Stimulated activated CD8-positive, alpha-beta memory T cell treated with anti-CD3 and anti-CD28 coated beads, Interleukin-7, amount 100 ng/mL, for 4 hours (primary cell): ENCODE measurements around the gene DAPK2.

ENCODE experiments used
- DNase-seq, 2 donors: peaks; one replicate each; pipeline ENCODE4 v3.0.0-alpha.2; 2020; ENCODE audit warnings: low read depth in 2 of 2

The DAPK2 gene

DNA sequence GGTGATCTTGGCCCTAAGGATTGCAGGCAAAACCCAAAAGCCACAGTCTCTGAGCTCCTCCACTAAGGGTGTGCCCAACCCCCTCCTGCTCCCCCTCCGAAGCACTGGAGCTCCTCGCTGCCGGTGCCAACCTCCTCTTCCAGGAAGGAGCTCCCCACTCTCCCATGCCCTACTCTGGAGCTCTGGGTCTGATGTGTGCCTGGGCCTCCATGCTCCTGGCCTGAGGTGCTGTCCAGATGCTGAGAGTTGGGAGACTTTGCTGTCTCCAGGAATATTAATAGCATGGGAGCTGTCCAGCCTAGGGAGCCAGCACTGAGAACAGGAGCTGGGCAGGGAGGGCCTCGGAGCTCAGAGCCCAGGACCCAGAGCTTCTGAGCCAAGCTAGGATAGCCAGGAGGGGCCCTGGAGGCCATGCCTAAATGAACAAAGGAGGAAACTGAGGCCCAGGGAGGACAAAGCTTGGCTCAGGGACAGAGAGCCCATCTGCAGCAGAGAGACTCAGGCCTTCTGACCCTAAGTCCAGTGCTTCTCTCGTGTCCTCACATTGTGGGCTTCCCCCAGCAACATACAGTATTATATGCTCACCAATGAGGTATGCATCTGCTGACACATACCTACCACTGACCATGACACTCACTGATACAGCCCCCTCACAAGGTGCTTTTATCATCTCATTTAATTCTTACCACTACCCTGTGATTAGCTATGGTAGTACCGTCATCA, 175.6 kb downstream of the DAPK2 start:
- no peak for DNase-seq

- no peak for DNase-seq
Measured at GRCh38 chr15:63870043-63870394, 176.3 kb downstream of the DAPK2 start.

GRCh38 chr15:63869371-63870042, 176.8 kb downstream of the DAPK2 start:
- DNase-seq, result no peak

DNA sequence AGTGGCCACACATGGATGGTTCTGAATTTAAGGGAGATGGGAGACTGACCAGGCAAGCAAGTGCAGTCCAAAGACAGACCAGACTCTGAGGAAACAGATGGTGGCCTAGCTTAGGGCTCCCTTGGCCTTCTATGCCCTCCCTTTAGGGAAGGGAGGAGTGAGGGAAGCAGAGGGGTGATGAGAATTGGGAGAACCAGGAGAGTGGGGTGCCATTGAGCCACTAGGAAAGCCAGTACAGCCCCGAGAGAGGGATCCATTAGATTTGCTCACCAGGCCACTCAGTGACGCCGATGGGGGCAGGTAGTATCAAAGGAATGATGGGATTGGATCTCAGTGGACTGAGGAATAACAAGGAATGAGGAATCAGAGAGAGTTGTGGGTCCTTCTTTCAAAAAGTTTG, 182.1 kb downstream of the DAPK2 start:
- DNase-seq, result no peak

GRCh38 chr15:63861946-63862517, 184.3 kb downstream of the DAPK2 start:
- DNase-seq, result no peak

GRCh38 chr15:63860555-63860954, 185.7 kb downstream of the DAPK2 start:
- DNase-seq, result no peak

DNA sequence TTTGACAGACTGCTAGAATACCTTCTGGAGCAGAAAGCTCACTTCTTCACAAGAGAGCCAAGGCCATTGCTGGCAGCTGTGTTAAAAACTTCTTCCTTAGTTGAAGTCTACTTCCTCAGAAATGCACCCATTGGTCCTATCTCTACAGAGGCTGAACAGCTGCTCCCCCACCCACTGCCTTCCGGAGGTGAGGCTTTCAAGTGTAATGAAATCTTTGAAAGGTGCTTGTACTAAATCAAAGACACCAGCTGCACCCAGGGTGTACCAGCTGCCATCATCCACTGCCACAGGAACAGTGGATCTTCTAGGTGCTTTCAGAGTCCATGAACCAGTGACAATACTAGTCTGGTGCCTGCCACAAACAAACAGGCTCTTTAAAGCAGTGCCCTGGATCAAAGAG, 186.1 kb downstream of the DAPK2 start:
- peak; percentile 35 for DNase-seq

DNA sequence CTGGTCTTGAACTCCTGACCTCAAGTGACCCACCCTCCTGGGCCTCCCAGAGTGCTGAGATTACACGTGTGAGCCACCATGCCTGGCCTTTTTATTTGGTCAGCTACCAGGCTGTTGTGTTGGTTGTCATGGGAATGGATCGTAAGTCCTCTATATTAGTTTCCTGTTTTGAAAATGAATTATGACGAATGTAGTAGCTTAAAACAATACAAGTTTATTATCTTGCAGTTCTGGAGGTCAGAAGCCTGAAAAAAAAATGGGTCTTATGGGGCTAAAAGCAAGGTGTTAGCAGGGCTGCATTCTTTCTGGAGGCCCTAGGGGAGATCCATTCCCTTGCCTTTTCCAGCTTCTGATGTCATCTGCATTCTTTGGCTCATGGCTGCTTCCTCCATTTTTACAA, 187.4 kb downstream of the DAPK2 start:
- DNase-seq, result no peak

DNA sequence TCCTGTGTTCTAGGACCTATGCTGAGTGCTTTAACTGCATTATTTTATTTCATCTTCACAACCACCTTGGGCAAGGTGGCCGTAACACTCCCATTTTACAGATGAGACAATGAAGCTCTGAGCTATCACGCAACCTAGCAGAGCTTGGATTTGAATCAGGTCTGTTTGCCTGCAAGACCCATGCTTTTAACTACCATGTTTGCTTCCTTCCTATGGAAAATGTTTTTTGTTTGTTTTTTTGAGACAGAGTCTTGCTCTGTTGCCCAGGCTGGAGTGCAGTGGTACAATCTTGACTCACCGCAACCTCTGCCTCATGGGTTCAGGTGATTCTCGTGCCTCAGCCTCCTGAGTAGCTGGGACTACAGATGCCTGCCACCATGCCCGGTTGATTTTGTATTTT, 187.8 kb downstream of the DAPK2 start:
- no peak for DNase-seq

GRCh38 chr15:63857461-63857856, 188.8 kb downstream of the DAPK2 start:
- no peak for DNase-seq
